ENCODE results near the gene FAM228B. TPM values are rescaled to one million over a fixed set of nuclear protein-coding genes. Genes with fewer than 3 reads are reported as not detected.

Gene FAM228B
- total and polyA plus RNA-seq, 2 experiments from 2014 or later, result 12.5 to 14.9 TPM

- WGBS (ENCODE audit: low lambda C conversion rate, missing lambda C conversion rate), result 1% methylated on average over 44 of the region's 44 CpGs
- peak within 1 kb of the TSS; percentile 96 for H3K27ac ChIP-seq
- H4K20me1 ChIP-seq (ENCODE audit: insufficient read depth, poor library complexity, severe bottlenecking), result no peaks in the 10 kb centered on the region
- peak within 1 kb of the TSS; percentile 80 for H3K4me2 ChIP-seq
- no peaks in the 10 kb centered on the region for H3K9me2 ChIP-seq (replicated peaks; ENCODE audit: insufficient read depth)
- peaks cover 11% of the 10 kb centered on the region for H3K79me2 ChIP-seq
- DNase-seq (ENCODE audit: low spot score), result peak; percentile 96
- H3K4me3 ChIP-seq, result peak within 1 kb of the TSS; percentile 52
- H3K36me3 ChIP-seq (replicated peaks; ENCODE audit: insufficient read depth, low read depth), result no peaks in the 10 kb centered on the region
- TF ChIP-seq EZH2 (IDR thresholded peaks at IDR 0.05; ENCODE audit: borderline replicate concordance), result no peak
- TF ChIP-seq, protein P1, sequence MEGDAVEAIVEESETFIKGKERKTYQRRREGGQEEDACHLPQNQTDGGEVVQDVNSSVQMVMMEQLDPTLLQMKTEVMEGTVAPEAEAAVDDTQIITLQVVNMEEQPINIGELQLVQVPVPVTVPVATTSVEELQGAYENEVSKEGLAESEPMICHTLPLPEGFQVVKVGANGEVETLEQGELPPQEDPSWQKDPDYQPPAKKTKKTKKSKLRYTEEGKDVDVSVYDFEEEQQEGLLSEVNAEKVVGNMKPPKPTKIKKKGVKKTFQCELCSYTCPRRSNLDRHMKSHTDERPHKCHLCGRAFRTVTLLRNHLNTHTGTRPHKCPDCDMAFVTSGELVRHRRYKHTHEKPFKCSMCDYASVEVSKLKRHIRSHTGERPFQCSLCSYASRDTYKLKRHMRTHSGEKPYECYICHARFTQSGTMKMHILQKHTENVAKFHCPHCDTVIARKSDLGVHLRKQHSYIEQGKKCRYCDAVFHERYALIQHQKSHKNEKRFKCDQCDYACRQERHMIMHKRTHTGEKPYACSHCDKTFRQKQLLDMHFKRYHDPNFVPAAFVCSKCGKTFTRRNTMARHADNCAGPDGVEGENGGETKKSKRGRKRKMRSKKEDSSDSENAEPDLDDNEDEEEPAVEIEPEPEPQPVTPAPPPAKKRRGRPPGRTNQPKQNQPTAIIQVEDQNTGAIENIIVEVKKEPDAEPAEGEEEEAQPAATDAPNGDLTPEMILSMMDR (IDR thresholded peaks at IDR 0.05; ENCODE audit: poor library complexity), result peak; percentile 98
- TF ChIP-seq EZH2phosphoT487 (IDR thresholded peaks at IDR 0.05; ENCODE audit: low read depth, severe bottlenecking, unreplicated experiment), result no peak
- peak within 1 kb of the TSS; percentile 74 for H2AFZ ChIP-seq
- H3K4me1 ChIP-seq (ENCODE audit: insufficient read depth), result peaks cover 10% of the 10 kb centered on the region
- no peaks in the 10 kb centered on the region for H3K9me3 ChIP-seq (ENCODE audit: low read depth)
- no peaks in the 10 kb centered on the region for H3K27me3 ChIP-seq
Measured at GRCh38 chr2:24084386-24085199, 38.7 kb upstream of the FAM228B start, which contains the start of gene TP53I3. Gene TP53I3, minus strand, starts transcription at chr2:24084834. Its CDS starts 508 bp downstream, at chr2:24084326.

- TF ChIP-seq EZH2phosphoT487 (IDR thresholded peaks at IDR 0.05; ENCODE audit: low read depth, severe bottlenecking, unreplicated experiment) (no peak), EZH2 (IDR thresholded peaks at IDR 0.05; ENCODE audit: borderline replicate concordance) (no peak)
- TF ChIP-seq, protein P1 (IDR thresholded peaks at IDR 0.05; ENCODE audit: poor library complexity), result no peak
- Histone ChIP-seq H3K9me3 (ENCODE audit: low read depth) (no peaks in the 10 kb centered on the region), H3K9me2 (replicated peaks; ENCODE audit: insufficient read depth) (no peaks in the 10 kb centered on the region), H3K4me2 (peak overlapping the region; percentile 80), H4K20me1 (ENCODE audit: insufficient read depth, poor library complexity, severe bottlenecking) (no peaks in the 10 kb centered on the region), H3K79me2 (peaks cover 11% of the 10 kb centered on the region), H3K4me1 (ENCODE audit: insufficient read depth) (peaks cover 10% of the 10 kb centered on the region), H3K27ac (peak overlapping the region; percentile 96), H3K4me3 (peak overlapping the region; percentile 52), H2AFZ (peak overlapping the region; percentile 74), H3K36me3 (replicated peaks; ENCODE audit: insufficient read depth, low read depth) (no peaks in the 10 kb centered on the region), H3K27me3 (no peaks in the 10 kb centered on the region)
- WGBS (ENCODE audit: low lambda C conversion rate, missing lambda C conversion rate), result 14% methylated on average over 11 of the region's 11 CpGs
- DNase-seq (ENCODE audit: low spot score), result no peak
Measured at GRCh38 chr2:24085200-24085489, 38.1 kb upstream of the FAM228B start.

- no peak for DNase-seq (ENCODE audit: low spot score)
- no peak for TF ChIP-seq EZH2 (IDR thresholded peaks at IDR 0.05; ENCODE audit: borderline replicate concordance)
- TF ChIP-seq, protein P1 (IDR thresholded peaks at IDR 0.05; ENCODE audit: poor library complexity), result no peak
- no peak for TF ChIP-seq EZH2phosphoT487 (IDR thresholded peaks at IDR 0.05; ENCODE audit: low read depth, severe bottlenecking, unreplicated experiment)
- Histone ChIP-seq H3K4me1 (ENCODE audit: insufficient read depth) (peaks cover 10% of the 10 kb centered on the region), H3K36me3 (replicated peaks; ENCODE audit: insufficient read depth, low read depth) (no peaks in the 10 kb centered on the region), H3K4me3 (no peak overlapping the region), H3K4me2 (no peak overlapping the region), H2AFZ (no peak overlapping the region), H3K27ac (no peak overlapping the region), H3K9me3 (ENCODE audit: low read depth) (no peaks in the 10 kb centered on the region), H3K79me2 (peaks cover 11% of the 10 kb centered on the region), H4K20me1 (ENCODE audit: insufficient read depth, poor library complexity, severe bottlenecking) (no peaks in the 10 kb centered on the region), H3K9me2 (replicated peaks; ENCODE audit: insufficient read depth) (no peaks in the 10 kb centered on the region), H3K27me3 (no peaks in the 10 kb centered on the region)
- 100% methylated on average over 1 of the region's 1 CpG for WGBS (ENCODE audit: low lambda C conversion rate, missing lambda C conversion rate)
Measured at GRCh38 chr2:24086241-24086640, 37.0 kb upstream of the FAM228B start.
